NCI-H1436 treated with DMSO at 0.1 percent for 48 hours (cell line): ENCODE data around the gene SYT12.
A peak's percentile ranks its signal among the peaks of the same experiment; 100 is the strongest.
"Not testable (repeated sequence)": the region's sequence is repeated elsewhere in the genome, so short reads cannot be mapped to it uniquely, and the experiment has no call there.

Experiments
- DNase-seq: peaks from one replicate; lab custom pipeline; 2025; lab: John Stamatoyannopoulos, UW

Gene SYT12

GRCh38 chr11:67022961-67023956 lies at the start of gene SYT12:
SYT12 (plus strand) TSS chr11:67023134; CDS start chr11:67030145, 7,011 bp downstream.
- DNase-seq, result no peak

GRCh38 chr11:66973956-66974580 lies 48.9 kb upstream of the SYT12 start:
- DNase-seq, result no peak

GRCh38 chr11:66974724-66975404 lies 48.1 kb upstream of the SYT12 start, which contains the start of gene C11orf86:
C11orf86 (plus strand) TSS chr11:66975304; CDS start chr11:66975363, 59 bp downstream.
- no peak for DNase-seq

- DNase-seq, result no peak
Measured at GRCh38 chr11:66975405-66976027, 47.4 kb upstream of the SYT12 start.

GRCh38 chr11:66976028-66976467 lies 46.9 kb upstream of the SYT12 start:
- no peak for DNase-seq

- no peak for DNase-seq
Measured at GRCh38 chr11:66976925-66977324, 46.0 kb upstream of the SYT12 start.

- DNase-seq, result no peak
Measured at GRCh38 chr11:66978229-66978628, 44.7 kb upstream of the SYT12 start.

GRCh38 chr11:66978717-66979116 lies 44.2 kb upstream of the SYT12 start:
- no peak for DNase-seq

GRCh38 chr11:66979336-66979980 lies 43.5 kb upstream of the SYT12 start:
- DNase-seq, result no peak

- peak; percentile 56 for DNase-seq
Measured at GRCh38 chr11:66981976-66982578, 40.9 kb upstream of the SYT12 start.

- DNase-seq, result no peak
Measured at GRCh38 chr11:66983275-66983924, 39.5 kb upstream of the SYT12 start.

GRCh38 chr11:66985508-66986177 lies 37.3 kb upstream of the SYT12 start:
- DNase-seq, result no peak

GRCh38 chr11:66986178-66986545 lies 36.8 kb upstream of the SYT12 start:
- DNase-seq, result no peak

GRCh38 chr11:66987158-66987620 lies 35.7 kb upstream of the SYT12 start:
- DNase-seq, result no peak

- no peak for DNase-seq
Measured at GRCh38 chr11:66987924-66988637, 34.9 kb upstream of the SYT12 start.

GRCh38 chr11:66988741-66989140 lies 34.2 kb upstream of the SYT12 start:
- DNase-seq, result not testable (repeated sequence)

GRCh38 chr11:66989360-66989759 lies 33.6 kb upstream of the SYT12 start:
- not testable (repeated sequence) for DNase-seq

- DNase-seq, result no peak
Measured at GRCh38 chr11:66992041-66992440, 30.9 kb upstream of the SYT12 start.
